Right cardiac atrium (tissue), 5 donors: ENCODE results near the gene DNAJC30. TPM values are rescaled to one million over a fixed set of nuclear protein-coding genes. Genes with fewer than 3 reads are reported as not detected.

Source experiments
- ATAC-seq, 2 donors: fragments of 200-7000 bp; cut with Tn5 transposase; one replicate each; pipeline versions ENCODE4 v1.8.0 to v1.9.1; 2020; ENCODE audit warnings: moderate library complexity in 2 of 2, mild to moderate bottlenecking in 1 of 2
- DNase-seq, 3 donors: peaks; one replicate each; pipeline ENCODE4 v3.0.0-alpha.2; 2020
- H3K27ac ChIP-seq: one replicate; pipeline ENCODE4 v1.5.1; 2013; ENCODE audit warnings: mild to moderate bottlenecking, low read length, control low read depth, moderate library complexity
- H3K27me3 ChIP-seq: one replicate; pipeline ENCODE4 v1.6.1; 2013; ENCODE audit not compliant: control insufficient read depth, insufficient read depth
- H3K4me1 ChIP-seq: one replicate; pipeline ENCODE4 v1.6.1; 2013; ENCODE audit warnings: low read length; ENCODE audit not compliant: control insufficient read depth, insufficient read depth
- H3K4me3 ChIP-seq: one replicate; pipeline ENCODE4 v1.5.1; 2013; ENCODE audit warnings: low read length, control low read depth
- H3K9me3 ChIP-seq: one replicate; pipeline ENCODE4 v1.6.1; 2013; ENCODE audit warnings: low read length; ENCODE audit not compliant: control insufficient read depth
- WGBS: extraction: QIAGEN DNeasy Blood & Tissue Kit; methylation state at CpG from one replicate; pipeline ENCODE4 v1.1.7; 2013; 5-methylcytosine and 5-hydroxymethylcytosine counted together
- intact Hi-C, 4 donors: fragments of 100-400 bp; cut with DNase I; formaldehyde crosslinking; loops; one replicate each; pipeline versions ENCODE4 v1.11.0 to v1.14.0; 2022 to 2023
- polyA plus RNA-seq: library from polyadenylated mRNA; stranded (reverse); fragments of 200-250 nt; gene quantifications from one replicate; pipeline ENCODE4 v1.2.3, GENCODE V29; 2013
- total RNA-seq, 4 donors: library from RNA; stranded (reverse); fragmentation: NEBNext Ultra II Directional; extraction: Animal tissue kit (Norgen Biotek cat#: 25700); gene quantifications; one replicate each; pipeline ENCODE4 v1.2.1, GENCODE V29; 2021
- donor health status: healthy with polysubstance abuse.
- donor health status: DM: no; HTN: yes; CAD: no.
- donor health status: DM: no; HTN: no; CAD: no.
- donor health status: DM: no; HTN: yes; CAD: no; lungs with severe emphysema.
- donor health status: DM: yes; HTN: yes; CAD: no.

DNAJC30 gene
- total and polyA plus RNA-seq, 5 donors: 14.5 to 21.1 (median 18.3) TPM

DNA sequence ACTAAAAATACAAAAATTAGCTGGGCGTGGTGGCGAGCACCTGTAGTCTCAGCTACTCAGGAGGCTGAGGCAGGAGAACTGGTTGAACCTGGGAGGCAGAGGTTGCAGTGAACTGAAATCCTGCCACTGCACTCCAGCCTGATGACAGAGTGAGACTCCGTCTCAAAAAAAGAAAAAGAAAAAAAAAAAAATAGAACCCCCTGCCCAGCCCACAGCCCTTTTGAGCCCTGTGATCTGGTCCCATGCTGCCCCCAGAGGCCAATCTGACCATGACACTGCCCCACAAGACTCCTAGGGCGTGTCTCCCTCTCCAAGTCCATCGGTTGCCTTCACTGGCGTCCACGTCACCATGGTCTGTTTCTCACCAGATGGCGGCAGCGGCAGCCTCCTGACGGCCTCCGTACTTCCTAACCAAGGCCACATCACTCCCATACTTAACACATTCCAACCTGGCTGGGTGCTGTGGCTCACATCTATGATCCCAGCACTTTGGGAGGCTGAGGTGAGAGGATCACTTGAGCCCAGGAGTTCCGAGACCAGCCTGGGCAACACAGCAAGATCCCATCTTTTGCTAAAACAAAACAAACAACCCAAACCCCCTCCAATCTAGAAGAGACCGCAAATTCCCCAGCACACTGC, 18.2 kb upstream of the DNAJC30 start:
- H3K27ac ChIP-seq: no peak overlapping the region
- H3K4me1 ChIP-seq: no peaks in the 10 kb centered on the region
- intact Hi-C loops: no loop called here
- 64% methylated on average over 13 of the region's 13 CpGs for WGBS
- DNase-seq (peak in 2 of 3 donors; percentile 71 to 77), ATAC-seq (peak in 1 of 2 donors; percentile 27)
- no peak overlapping the region for H3K4me3 ChIP-seq
- H3K9me3 ChIP-seq: no peaks in the 10 kb centered on the region
- no peaks in the 10 kb centered on the region for H3K27me3 ChIP-seq

GRCh38 chr7:73700581-73701134, 17.4 kb upstream of the DNAJC30 start:
- intact Hi-C loops: no loop called here
- WGBS: 86% methylated on average over 15 of the region's 15 CpGs
- H3K4me1 ChIP-seq: no peaks in the 10 kb centered on the region

DNA sequence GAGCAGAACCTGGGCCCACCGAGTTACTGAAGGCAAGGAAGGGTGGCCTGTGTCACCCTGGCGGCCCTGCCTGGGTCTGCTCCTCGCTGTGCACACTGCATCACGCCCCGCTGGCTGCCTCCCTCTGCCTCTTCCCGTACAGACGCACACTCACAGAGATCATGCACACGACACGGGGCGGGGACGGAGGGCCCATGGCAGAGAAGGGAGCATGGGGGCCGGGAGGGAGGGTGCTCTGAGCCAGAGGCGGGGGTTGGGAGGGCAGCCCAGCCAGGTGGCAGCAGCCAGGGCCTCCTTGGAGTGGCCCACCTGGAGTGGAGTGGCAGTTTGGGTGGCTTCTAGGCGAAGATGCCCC, 16.8 kb upstream of the DNAJC30 start:
- no peak for DNase-seq
- 86% methylated on average over 14 of the region's 14 CpGs for WGBS
- Histone ChIP-seq H3K27me3 (no peaks in the 10 kb centered on the region), H3K4me1 (no peaks in the 10 kb centered on the region), H3K9me3 (no peaks in the 10 kb centered on the region), H3K4me3 (no peak overlapping the region), H3K27ac (no peak overlapping the region)
- ATAC-seq: no peak
- intact Hi-C loops: no loop called here

More at GRCh38 chr7:73700581-73701134, 17.4 kb upstream of the DNAJC30 start:
- Histone ChIP-seq H3K9me3 (no peaks in the 10 kb centered on the region), H3K27me3 (no peaks in the 10 kb centered on the region), H3K4me3 (no peak overlapping the region), H3K27ac (no peak overlapping the region)
- DNase-seq: no peak
- no peak for ATAC-seq

DNA sequence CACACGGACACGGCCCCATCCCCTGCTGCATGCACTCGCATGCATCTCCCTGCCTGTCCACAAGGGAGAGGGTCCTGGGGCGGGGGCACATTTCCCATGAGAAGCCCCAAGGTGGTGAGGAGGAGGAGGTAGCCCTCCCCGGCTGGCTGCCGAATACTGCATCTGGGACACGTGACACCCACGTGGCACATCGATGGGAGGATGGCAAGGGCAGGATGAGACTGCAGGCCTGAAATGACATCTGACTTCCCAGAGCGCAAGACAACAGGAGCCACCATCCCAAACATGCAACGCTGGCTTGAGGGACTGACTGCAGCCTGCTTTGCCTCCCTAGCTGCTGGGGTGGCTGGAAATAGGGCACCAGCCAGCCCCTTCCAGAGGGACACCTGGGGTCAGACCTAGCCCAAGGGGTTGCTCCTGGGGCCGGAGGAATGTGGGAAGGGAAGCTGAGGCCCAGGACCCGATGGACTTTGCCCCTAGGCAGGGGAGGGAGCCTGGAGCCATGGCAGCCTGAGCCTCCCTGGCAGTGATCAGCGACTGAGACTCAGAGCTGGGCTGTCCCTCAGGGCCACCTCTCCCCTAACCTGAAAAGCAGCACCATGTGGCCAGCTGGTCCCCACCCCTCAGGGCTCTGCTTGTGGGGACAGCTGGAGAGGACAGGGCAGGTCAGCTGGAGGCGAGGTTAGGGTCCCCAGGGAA, 16.3 kb upstream of the DNAJC30 start:
- intact Hi-C loops: no loop called here
- DNase-seq (no peak), ATAC-seq (no peak)

DNA sequence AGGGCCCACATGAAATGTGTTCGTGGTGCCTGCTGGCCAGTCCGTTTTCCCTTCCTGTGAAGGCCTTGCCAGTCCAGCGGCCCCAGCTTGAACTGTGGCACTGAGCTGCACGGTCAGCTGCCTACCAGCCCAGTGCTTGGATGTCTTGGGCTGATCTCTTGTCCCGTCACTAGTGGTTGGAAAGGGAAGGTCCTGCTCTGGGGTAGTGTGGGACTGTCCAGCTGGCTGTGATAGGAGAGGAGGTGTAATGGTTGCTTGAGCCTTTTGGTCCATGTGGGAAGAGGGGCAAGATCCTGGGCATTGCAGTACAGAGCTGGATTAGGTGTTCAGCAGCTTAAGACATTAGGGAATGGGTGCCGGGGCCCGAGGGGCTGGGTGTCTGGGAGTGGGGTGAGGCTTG, 15.2 kb upstream of the DNAJC30 start:
- no peaks in the 10 kb centered on the region for H3K4me1 ChIP-seq
- no peaks in the 10 kb centered on the region for H3K9me3 ChIP-seq
- 86% methylated on average over 7 of the region's 7 CpGs for WGBS
- intact Hi-C loops: no loop called here
- DNase-seq: no peak
- H3K4me3 ChIP-seq: no peak overlapping the region
- H3K27ac ChIP-seq: no peak overlapping the region
- no peak for ATAC-seq
- H3K27me3 ChIP-seq: no peaks in the 10 kb centered on the region

More for the DNA sequence above, 16.3 kb upstream of the DNAJC30 start:
- no peaks in the 10 kb centered on the region for H3K27me3 ChIP-seq
- H3K27ac ChIP-seq: no peak overlapping the region
- H3K9me3 ChIP-seq: no peaks in the 10 kb centered on the region
- 82% methylated on average over 15 of the region's 15 CpGs for WGBS
- no peaks in the 10 kb centered on the region for H3K4me1 ChIP-seq
- no peak overlapping the region for H3K4me3 ChIP-seq

GRCh38 chr7:73696372-73696771, 13.1 kb upstream of the DNAJC30 start:
- Histone ChIP-seq H3K27me3 (no peaks in the 10 kb centered on the region), H3K9me3 (no peaks in the 10 kb centered on the region), H3K27ac (no peak overlapping the region), H3K4me1 (no peaks in the 10 kb centered on the region), H3K4me3 (no peak overlapping the region)
- ATAC-seq (no peak), DNase-seq (no peak)
- 88% methylated on average over 4 of the region's 4 CpGs for WGBS
- intact Hi-C loops: no loop called here

- ATAC-seq (no peak), DNase-seq (no peak)
- no peak overlapping the region for H3K4me3 ChIP-seq
- intact Hi-C loops: no loop called here
- no peaks in the 10 kb centered on the region for H3K4me1 ChIP-seq
- no peaks in the 10 kb centered on the region for H3K27me3 ChIP-seq
- H3K9me3 ChIP-seq: no peaks in the 10 kb centered on the region
- WGBS: 70% methylated on average over 7 of the region's 7 CpGs
- H3K27ac ChIP-seq: no peak overlapping the region
These were observed 7.4 kb upstream of the DNAJC30 start for GRCh38 chr7:73690646-73691045.

DNA sequence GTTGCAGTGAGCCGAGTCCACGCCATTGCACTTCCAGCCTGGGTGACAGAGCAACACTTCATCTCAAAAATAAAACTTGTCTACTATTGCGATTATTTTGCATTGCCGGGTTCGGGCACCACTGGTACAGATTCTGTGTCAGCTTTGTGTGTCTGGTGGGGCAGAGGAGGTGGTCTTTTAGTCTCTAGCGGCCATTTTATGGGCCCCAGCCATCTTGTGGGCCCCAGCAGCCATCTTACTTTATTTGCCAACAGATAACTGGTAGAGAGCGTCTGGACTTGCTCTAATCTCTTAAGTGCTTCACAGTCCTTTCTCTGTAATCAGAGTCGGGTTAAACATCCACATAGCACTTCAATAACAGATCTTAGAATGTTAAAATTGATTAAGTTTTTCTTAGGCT, 5.0 kb upstream of the DNAJC30 start:
- 89% methylated on average over 8 of the region's 8 CpGs for WGBS
- H3K27me3 ChIP-seq: no peaks in the 10 kb centered on the region
- no peaks in the 10 kb centered on the region for H3K9me3 ChIP-seq
- ATAC-seq (no peak), DNase-seq (no peak)
- no peak overlapping the region for H3K4me3 ChIP-seq
- H3K27ac ChIP-seq: no peak overlapping the region
- H3K4me1 ChIP-seq: no peaks in the 10 kb centered on the region
- intact Hi-C loops: no loop called here

DNA sequence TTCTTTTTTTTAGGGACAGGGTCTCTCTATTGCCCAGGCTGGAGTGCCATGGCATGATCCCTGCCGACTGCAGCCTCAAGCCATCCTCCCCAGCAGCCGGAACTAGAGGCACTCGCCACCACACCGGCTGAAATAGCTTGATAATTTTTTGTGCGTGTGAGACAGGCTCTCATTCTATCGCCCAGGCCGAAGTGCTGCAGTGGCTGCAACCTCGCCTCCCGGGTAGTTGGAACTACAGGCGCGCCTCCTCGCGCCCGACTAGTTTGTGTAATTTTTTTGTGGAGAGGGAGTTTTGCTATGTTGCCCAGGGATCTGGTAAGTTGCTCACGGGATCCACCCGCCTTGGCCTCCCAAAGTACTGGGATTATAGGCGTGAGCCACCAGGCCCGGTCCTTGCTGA, 2.1 kb upstream of the DNAJC30 start:
- 95% methylated on average over 18 of the region's 18 CpGs for WGBS
- ATAC-seq (no peak), DNase-seq (peak in 1 of 3 donors; percentile 36)
- intact Hi-C loops: no loop called here
- peaks cover 1% of the 10 kb centered on the region for H3K4me1 ChIP-seq
- no peaks in the 10 kb centered on the region for H3K27me3 ChIP-seq
- H3K27ac ChIP-seq: no peak overlapping the region
- no peaks in the 10 kb centered on the region for H3K9me3 ChIP-seq
- H3K4me3 ChIP-seq: no peak overlapping the region

- Histone ChIP-seq H3K27ac (peak overlapping the region; percentile 30), H3K4me3 (peak overlapping the region; percentile 97), H3K4me1 (peaks cover 1% of the 10 kb centered on the region), H3K9me3 (no peaks in the 10 kb centered on the region), H3K27me3 (no peaks in the 10 kb centered on the region)
- 30% methylated on average over 58 of the region's 58 CpGs for WGBS
- ATAC-seq: no peak
- intact Hi-C loops: no loop called here
- DNase-seq: peak in 1 of 3 donors; percentile 46
These were observed 788 bp upstream of the DNAJC30 start for GRCh38 chr7:73683788-73684693.

- ATAC-seq (no peak), DNase-seq (peak in 1 of 3 donors; percentile 48)
- under 1% methylated on average over 33 of the region's 33 CpGs for WGBS
- intact Hi-C loops: no loop called here
- H3K27me3 ChIP-seq: no peaks in the 10 kb centered on the region
- peaks cover 3% of the 10 kb centered on the region for H3K4me1 ChIP-seq
- peak overlapping the region; percentile 97 for H3K4me3 ChIP-seq
- peak overlapping the region; percentile 82 for H3K27ac ChIP-seq
- H3K9me3 ChIP-seq: no peaks in the 10 kb centered on the region
These were observed 553 bp downstream of the DNAJC30 start for GRCh38 chr7:73682745-73683055.
